ENCODE measurements around the gene ERMAP.
A peak's percentile ranks its signal among the peaks of the same experiment; 100 is the strongest.
"Not testable (repeated sequence)": the region's sequence is repeated elsewhere in the genome, so short reads cannot be mapped to it uniquely, and the experiment has no call there.

Gene ERMAP

GRCh38 chr1:42786097-42786496, 30.8 kb upstream of the ERMAP start:
- Mint-ChIP-seq H3K9me3 (no peaks in the 10 kb centered on the region), H3K4me3 (peak overlapping the region; percentile 66), H3K27me3 (ENCODE audit: low read depth) (no peaks in the 10 kb centered on the region), H3K27ac (peak overlapping the region; percentile 70), H3K4me1 (ENCODE audit: low read depth) (peaks cover 10% of the 10 kb centered on the region), H3K36me3 (ENCODE audit: low read depth) (peaks cover 9% of the 10 kb centered on the region)
- no peak for DNase-seq (ENCODE audit: low spot score)

GRCh38 chr1:42788021-42788420, 28.9 kb upstream of the ERMAP start:
- H3K4me1 Mint-ChIP-seq (ENCODE audit: low read depth) = peaks cover 10% of the 10 kb centered on the region
- no peak overlapping the region for H3K4me3 Mint-ChIP-seq
- DNase-seq (ENCODE audit: low spot score) = no peak
- no peaks in the 10 kb centered on the region for H3K27me3 Mint-ChIP-seq (ENCODE audit: low read depth)
- H3K27ac Mint-ChIP-seq = no peak overlapping the region
- peaks cover 4% of the 10 kb centered on the region for H3K36me3 Mint-ChIP-seq (ENCODE audit: low read depth)
- H3K9me3 Mint-ChIP-seq = no peaks in the 10 kb centered on the region

- Mint-ChIP-seq H3K4me1 (ENCODE audit: low read depth) (no peaks in the 10 kb centered on the region), H3K9me3 (no peaks in the 10 kb centered on the region), H3K4me3 (no peak overlapping the region), H3K27ac (no peak overlapping the region), H3K36me3 (ENCODE audit: low read depth) (no peaks in the 10 kb centered on the region), H3K27me3 (ENCODE audit: low read depth) (peaks cover 6% of the 10 kb centered on the region)
- DNase-seq (ENCODE audit: low spot score) = no peak
These were observed 23.1 kb upstream of the ERMAP start for GRCh38 chr1:42793824-42794223.

GRCh38 chr1:42797414-42797813, 19.5 kb upstream of the ERMAP start:
- Mint-ChIP-seq H3K27me3 (ENCODE audit: low read depth) (peaks cover 11% of the 10 kb centered on the region), H3K27ac (no peak overlapping the region), H3K9me3 (no peaks in the 10 kb centered on the region), H3K4me1 (ENCODE audit: low read depth) (no peaks in the 10 kb centered on the region), H3K4me3 (no peak overlapping the region), H3K36me3 (ENCODE audit: low read depth) (no peaks in the 10 kb centered on the region)
- no peak for DNase-seq (ENCODE audit: low spot score)

- H3K36me3 Mint-ChIP-seq (ENCODE audit: low read depth) = no peaks in the 10 kb centered on the region
- no peaks in the 10 kb centered on the region for H3K4me1 Mint-ChIP-seq (ENCODE audit: low read depth)
- no peaks in the 10 kb centered on the region for H3K9me3 Mint-ChIP-seq
- no peak overlapping the region for H3K4me3 Mint-ChIP-seq
- peaks cover 11% of the 10 kb centered on the region for H3K27me3 Mint-ChIP-seq (ENCODE audit: low read depth)
- no peak overlapping the region for H3K27ac Mint-ChIP-seq
- no peak for DNase-seq (ENCODE audit: low spot score)
These were observed 18.9 kb upstream of the ERMAP start for GRCh38 chr1:42797979-42798378.

- DNase-seq (ENCODE audit: low spot score) = no peak
- Mint-ChIP-seq H3K36me3 (ENCODE audit: low read depth) (peaks cover 6% of the 10 kb centered on the region), H3K27ac (no peak overlapping the region), H3K4me3 (no peak overlapping the region), H3K27me3 (ENCODE audit: low read depth) (peaks cover 6% of the 10 kb centered on the region), H3K9me3 (no peaks in the 10 kb centered on the region), H3K4me1 (ENCODE audit: low read depth) (no peaks in the 10 kb centered on the region)
These were observed 15.0 kb upstream of the ERMAP start for GRCh38 chr1:42801832-42802473.

GRCh38 chr1:42806171-42806570, 10.8 kb upstream of the ERMAP start:
- H3K4me1 Mint-ChIP-seq (ENCODE audit: low read depth) = no peaks in the 10 kb centered on the region
- peaks cover 6% of the 10 kb centered on the region for H3K36me3 Mint-ChIP-seq (ENCODE audit: low read depth)
- H3K9me3 Mint-ChIP-seq = no peaks in the 10 kb centered on the region
- H3K27ac Mint-ChIP-seq = no peak overlapping the region
- no peak overlapping the region for H3K4me3 Mint-ChIP-seq
- no peak for DNase-seq (ENCODE audit: low spot score)
- H3K27me3 Mint-ChIP-seq (ENCODE audit: low read depth) = peaks cover 5% of the 10 kb centered on the region

- no peak for DNase-seq (ENCODE audit: low spot score)
- H3K27me3 Mint-ChIP-seq (ENCODE audit: low read depth) = peaks cover 5% of the 10 kb centered on the region
- peaks cover 6% of the 10 kb centered on the region for H3K36me3 Mint-ChIP-seq (ENCODE audit: low read depth)
- H3K4me1 Mint-ChIP-seq (ENCODE audit: low read depth) = no peaks in the 10 kb centered on the region
- H3K4me3 Mint-ChIP-seq = no peak overlapping the region
- H3K9me3 Mint-ChIP-seq = no peaks in the 10 kb centered on the region
- H3K27ac Mint-ChIP-seq = no peak overlapping the region
These were observed 10.3 kb upstream of the ERMAP start for GRCh38 chr1:42806593-42806992.

- no peak for DNase-seq (ENCODE audit: low spot score)
- Mint-ChIP-seq H3K36me3 (ENCODE audit: low read depth) (peaks cover 6% of the 10 kb centered on the region), H3K9me3 (no peaks in the 10 kb centered on the region), H3K4me1 (ENCODE audit: low read depth) (no peaks in the 10 kb centered on the region), H3K27me3 (ENCODE audit: low read depth) (peaks cover under 1% of the 10 kb centered on the region), H3K4me3 (no peak overlapping the region), H3K27ac (no peak overlapping the region)
These were observed 9.8 kb upstream of the ERMAP start for GRCh38 chr1:42807056-42807668.

- not testable (repeated sequence) for H3K4me3 Mint-ChIP-seq; DNase-seq (ENCODE audit: low spot score); H3K27me3 Mint-ChIP-seq (ENCODE audit: low read depth); H3K9me3 Mint-ChIP-seq; H3K36me3 Mint-ChIP-seq (ENCODE audit: low read depth); H3K27ac Mint-ChIP-seq
- H3K4me1 Mint-ChIP-seq (ENCODE audit: low read depth) = peaks cover 16% of the 10 kb centered on the region
These were observed 2.1 kb upstream of the ERMAP start for GRCh38 chr1:42814815-42815214.

- Mint-ChIP-seq H3K36me3 (ENCODE audit: low read depth) (peaks cover 7% of the 10 kb centered on the region), H3K4me1 (ENCODE audit: low read depth) (peaks cover 20% of the 10 kb centered on the region), H3K27me3 (ENCODE audit: low read depth) (peaks cover 2% of the 10 kb centered on the region), H3K4me3 (peak overlapping the region; percentile 87), H3K9me3 (no peaks in the 10 kb centered on the region), H3K27ac (peak overlapping the region; percentile 87)
- DNase-seq (ENCODE audit: low spot score) = no peak
These were observed 859 bp upstream of the ERMAP start for GRCh38 chr1:42815941-42816584.

GRCh38 chr1:42817440-42817767, 482 bp downstream of the ERMAP start:
- no peak for DNase-seq (ENCODE audit: low spot score)
- no peaks in the 10 kb centered on the region for H3K9me3 Mint-ChIP-seq
- peaks cover 7% of the 10 kb centered on the region for H3K36me3 Mint-ChIP-seq (ENCODE audit: low read depth)
- H3K4me3 Mint-ChIP-seq = peak overlapping the region; percentile 87
- peaks cover 2% of the 10 kb centered on the region for H3K27me3 Mint-ChIP-seq (ENCODE audit: low read depth)
- H3K4me1 Mint-ChIP-seq (ENCODE audit: low read depth) = peaks cover 20% of the 10 kb centered on the region
- no peak overlapping the region for H3K27ac Mint-ChIP-seq

GRCh38 chr1:42817976-42818375, 1.1 kb downstream of the ERMAP start:
- no peak for DNase-seq (ENCODE audit: low spot score)

GRCh38 chr1:42820813-42821212, 3.9 kb downstream of the ERMAP start:
- H3K27ac Mint-ChIP-seq = no peak overlapping the region
- H3K36me3 Mint-ChIP-seq (ENCODE audit: low read depth) = peaks cover 4% of the 10 kb centered on the region
- H3K4me1 Mint-ChIP-seq (ENCODE audit: low read depth) = peaks cover 27% of the 10 kb centered on the region
- H3K4me3 Mint-ChIP-seq = no peak overlapping the region
- H3K9me3 Mint-ChIP-seq = no peaks in the 10 kb centered on the region
- peaks cover 2% of the 10 kb centered on the region for H3K27me3 Mint-ChIP-seq (ENCODE audit: low read depth)
- no peak for DNase-seq (ENCODE audit: low spot score)

More at GRCh38 chr1:42817976-42818375, 1.1 kb downstream of the ERMAP start:
- peaks cover 2% of the 10 kb centered on the region for H3K27me3 Mint-ChIP-seq (ENCODE audit: low read depth)
- H3K27ac Mint-ChIP-seq = no peak overlapping the region
- peak overlapping the region; percentile 87 for H3K4me3 Mint-ChIP-seq
- H3K36me3 Mint-ChIP-seq (ENCODE audit: low read depth) = peaks cover 7% of the 10 kb centered on the region
- no peaks in the 10 kb centered on the region for H3K9me3 Mint-ChIP-seq
- H3K4me1 Mint-ChIP-seq (ENCODE audit: low read depth) = peaks cover 25% of the 10 kb centered on the region
